ENCODE results near the gene DDI2.

The DDI2 gene

GRCh38 chr1:15660151-15660550, 42.9 kb downstream of the DDI2 start:
- H3K4me1 ChIP-seq (ENCODE audit: insufficient read depth, low read length), result no peaks in the 10 kb centered on the region
- no peaks in the 10 kb centered on the region for H3K79me2 ChIP-seq (ENCODE audit: insufficient read depth, low read length)
- TF ChIP-seq EZH2 (IDR thresholded peaks at IDR 0.05; ENCODE audit: borderline replicate concordance, low read depth, low read length, severe bottlenecking) (no peak), CTCF (IDR thresholded peaks at IDR 0.05; ENCODE audit: borderline replicate concordance, extremely low read depth, low read length, poor library complexity, severe bottlenecking) (no peak)
- no peak overlapping the region for H2AFZ ChIP-seq (ENCODE audit: low read depth, low read length)
- no peaks in the 10 kb centered on the region for H3K9me3 ChIP-seq (ENCODE audit: insufficient read depth, low read length, severe bottlenecking)
- ATAC-seq (ENCODE audit: insufficient read depth, low read depth) (no peak), DNase-seq (no peak)
- H3K4me3 ChIP-seq (ENCODE audit: low read depth in 1 of 2, low read length in 2 of 2), result no peak overlapping the region
- H3K9ac ChIP-seq (ENCODE audit: low read depth, low read length), result no peak overlapping the region
- H3K27ac ChIP-seq (ENCODE audit: low read length), result no peak overlapping the region
- H3K4me2 ChIP-seq (ENCODE audit: insufficient read depth, low read length), result no peak overlapping the region
- H3K36me3 ChIP-seq (ENCODE audit: insufficient read depth, low read length), result peaks cover 67% of the 10 kb centered on the region
- H4K20me1 ChIP-seq (ENCODE audit: insufficient read depth, low read length), result peaks cover 4% of the 10 kb centered on the region; the same call in 1 of the 2 replicates
- H3K27me3 ChIP-seq (ENCODE audit: insufficient read depth, low read length, poor library complexity), result no peaks in the 10 kb centered on the region

- H3K9ac ChIP-seq (ENCODE audit: low read depth, low read length), result no peak overlapping the region
- ATAC-seq (ENCODE audit: insufficient read depth, low read depth) (no peak), DNase-seq (no peak)
- H4K20me1 ChIP-seq (ENCODE audit: insufficient read depth, low read length), result peaks cover 6% of the 10 kb centered on the region
- no peak overlapping the region for H3K27ac ChIP-seq (ENCODE audit: low read length)
- no peak overlapping the region for H2AFZ ChIP-seq (ENCODE audit: low read depth, low read length)
- no peak overlapping the region for H3K4me2 ChIP-seq (ENCODE audit: insufficient read depth, low read length)
- H3K9me3 ChIP-seq (ENCODE audit: insufficient read depth, low read length, severe bottlenecking), result no peaks in the 10 kb centered on the region
- H3K4me3 ChIP-seq (ENCODE audit: low read depth in 1 of 2, low read length in 2 of 2), result no peak overlapping the region
- TF ChIP-seq CTCF (IDR thresholded peaks at IDR 0.05; ENCODE audit: borderline replicate concordance, extremely low read depth, low read length, poor library complexity, severe bottlenecking), result no peak
- no peak for TF ChIP-seq EZH2 (IDR thresholded peaks at IDR 0.05; ENCODE audit: borderline replicate concordance, low read depth, low read length, severe bottlenecking)
- no peaks in the 10 kb centered on the region for H3K79me2 ChIP-seq (ENCODE audit: insufficient read depth, low read length)
- no peaks in the 10 kb centered on the region for H3K27me3 ChIP-seq (ENCODE audit: insufficient read depth, low read length, poor library complexity)
- peaks cover 46% of the 10 kb centered on the region for H3K36me3 ChIP-seq (ENCODE audit: insufficient read depth, low read length)
- no peaks in the 10 kb centered on the region for H3K4me1 ChIP-seq (ENCODE audit: insufficient read depth, low read length)
Measured at GRCh38 chr1:15662477-15662876, 45.2 kb downstream of the DDI2 start.

GRCh38 chr1:15663925-15664324, 46.7 kb downstream of the DDI2 start:
- no peaks in the 10 kb centered on the region for H3K79me2 ChIP-seq (ENCODE audit: insufficient read depth, low read length)
- H2AFZ ChIP-seq (ENCODE audit: low read depth, low read length), result no peak overlapping the region
- H3K27me3 ChIP-seq (ENCODE audit: insufficient read depth, low read length, poor library complexity), result no peaks in the 10 kb centered on the region
- H3K4me1 ChIP-seq (ENCODE audit: insufficient read depth, low read length), result no peaks in the 10 kb centered on the region
- H3K9ac ChIP-seq (ENCODE audit: low read depth, low read length), result no peak overlapping the region
- peaks cover 36% of the 10 kb centered on the region for H3K36me3 ChIP-seq (ENCODE audit: insufficient read depth, low read length)
- DNase-seq, result no peak
- ATAC-seq (ENCODE audit: insufficient read depth, low read depth), result no peak
- H3K27ac ChIP-seq (ENCODE audit: low read length), result no peak overlapping the region
- H4K20me1 ChIP-seq (ENCODE audit: insufficient read depth, low read length), result peaks cover 6% of the 10 kb centered on the region
- no peak overlapping the region for H3K4me2 ChIP-seq (ENCODE audit: insufficient read depth, low read length)
- H3K4me3 ChIP-seq (ENCODE audit: low read depth in 1 of 2, low read length in 2 of 2), result no peak overlapping the region
- no peak for TF ChIP-seq CTCF (IDR thresholded peaks at IDR 0.05; ENCODE audit: borderline replicate concordance, extremely low read depth, low read length, poor library complexity, severe bottlenecking)
- TF ChIP-seq EZH2 (IDR thresholded peaks at IDR 0.05; ENCODE audit: borderline replicate concordance, low read depth, low read length, severe bottlenecking), result no peak
- no peaks in the 10 kb centered on the region for H3K9me3 ChIP-seq (ENCODE audit: insufficient read depth, low read length, severe bottlenecking)

GRCh38 chr1:15667362-15667761, 50.1 kb downstream of the DDI2 start:
- no peak overlapping the region for H3K4me2 ChIP-seq (ENCODE audit: insufficient read depth, low read length)
- peaks cover 6% of the 10 kb centered on the region for H4K20me1 ChIP-seq (ENCODE audit: insufficient read depth, low read length)
- H3K27ac ChIP-seq (ENCODE audit: low read length), result no peak overlapping the region
- TF ChIP-seq EZH2 (IDR thresholded peaks at IDR 0.05; ENCODE audit: borderline replicate concordance, low read depth, low read length, severe bottlenecking) (no peak), CTCF (IDR thresholded peaks at IDR 0.05; ENCODE audit: borderline replicate concordance, extremely low read depth, low read length, poor library complexity, severe bottlenecking) (no peak)
- H3K9me3 ChIP-seq (ENCODE audit: insufficient read depth, low read length, severe bottlenecking), result no peaks in the 10 kb centered on the region
- no peak overlapping the region for H2AFZ ChIP-seq (ENCODE audit: low read depth, low read length)
- H3K9ac ChIP-seq (ENCODE audit: low read depth, low read length), result no peak overlapping the region
- no peaks in the 10 kb centered on the region for H3K79me2 ChIP-seq (ENCODE audit: insufficient read depth, low read length)
- H3K4me3 ChIP-seq (ENCODE audit: low read depth in 1 of 2, low read length in 2 of 2), result no peak overlapping the region
- no peaks in the 10 kb centered on the region for H3K27me3 ChIP-seq (ENCODE audit: insufficient read depth, low read length, poor library complexity)
- H3K4me1 ChIP-seq (ENCODE audit: insufficient read depth, low read length), result no peaks in the 10 kb centered on the region
- DNase-seq (no peak), ATAC-seq (ENCODE audit: insufficient read depth, low read depth) (no peak)
- peaks cover 2% of the 10 kb centered on the region; the same call in 1 of the 2 replicates for H3K36me3 ChIP-seq (ENCODE audit: insufficient read depth, low read length)
